ENCODE results near the gene PARP15.

- TF ChIP-seq, protein P1, sequence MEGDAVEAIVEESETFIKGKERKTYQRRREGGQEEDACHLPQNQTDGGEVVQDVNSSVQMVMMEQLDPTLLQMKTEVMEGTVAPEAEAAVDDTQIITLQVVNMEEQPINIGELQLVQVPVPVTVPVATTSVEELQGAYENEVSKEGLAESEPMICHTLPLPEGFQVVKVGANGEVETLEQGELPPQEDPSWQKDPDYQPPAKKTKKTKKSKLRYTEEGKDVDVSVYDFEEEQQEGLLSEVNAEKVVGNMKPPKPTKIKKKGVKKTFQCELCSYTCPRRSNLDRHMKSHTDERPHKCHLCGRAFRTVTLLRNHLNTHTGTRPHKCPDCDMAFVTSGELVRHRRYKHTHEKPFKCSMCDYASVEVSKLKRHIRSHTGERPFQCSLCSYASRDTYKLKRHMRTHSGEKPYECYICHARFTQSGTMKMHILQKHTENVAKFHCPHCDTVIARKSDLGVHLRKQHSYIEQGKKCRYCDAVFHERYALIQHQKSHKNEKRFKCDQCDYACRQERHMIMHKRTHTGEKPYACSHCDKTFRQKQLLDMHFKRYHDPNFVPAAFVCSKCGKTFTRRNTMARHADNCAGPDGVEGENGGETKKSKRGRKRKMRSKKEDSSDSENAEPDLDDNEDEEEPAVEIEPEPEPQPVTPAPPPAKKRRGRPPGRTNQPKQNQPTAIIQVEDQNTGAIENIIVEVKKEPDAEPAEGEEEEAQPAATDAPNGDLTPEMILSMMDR (IDR thresholded peaks at IDR 0.05): no peak
- no peak for TF ChIP-seq POLR2A (IDR thresholded peaks at IDR 0.05; ENCODE audit: low read depth)
- TF ChIP-seq EP300 (IDR thresholded peaks at IDR 0.05): no peak
These were observed 13.1 kb upstream of the PARP15 start, which contains the start of the genes DTX3L and PARP9 for GRCh38 chr3:122564155-122564912.

All from esophagus muscularis mucosa (tissue), 4 donors.